ENCODE data around the gene ITGAV.

ITGAV gene

DNA sequence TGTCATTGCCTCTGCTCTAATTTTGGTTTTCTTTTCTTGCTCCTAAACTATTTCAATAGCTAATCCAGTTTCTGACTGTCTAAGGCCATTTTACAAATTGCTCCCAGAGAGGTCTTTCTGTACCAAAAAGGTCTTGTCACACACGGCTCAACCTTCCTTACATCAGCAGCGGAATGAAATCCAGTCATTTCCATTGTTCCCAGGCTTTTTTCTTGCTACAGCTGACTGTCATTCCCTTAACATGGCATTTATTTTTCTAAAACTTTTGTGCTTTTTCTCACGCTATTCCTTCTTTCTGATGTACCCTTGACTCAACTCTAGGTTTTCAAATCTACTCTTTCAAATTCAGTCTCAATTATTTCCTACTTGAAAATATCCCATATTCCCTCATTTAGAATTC is 128.3 kb downstream of the ITGAV start:
- no peak for DNase-seq (ENCODE audit: low spot score)

DNA sequence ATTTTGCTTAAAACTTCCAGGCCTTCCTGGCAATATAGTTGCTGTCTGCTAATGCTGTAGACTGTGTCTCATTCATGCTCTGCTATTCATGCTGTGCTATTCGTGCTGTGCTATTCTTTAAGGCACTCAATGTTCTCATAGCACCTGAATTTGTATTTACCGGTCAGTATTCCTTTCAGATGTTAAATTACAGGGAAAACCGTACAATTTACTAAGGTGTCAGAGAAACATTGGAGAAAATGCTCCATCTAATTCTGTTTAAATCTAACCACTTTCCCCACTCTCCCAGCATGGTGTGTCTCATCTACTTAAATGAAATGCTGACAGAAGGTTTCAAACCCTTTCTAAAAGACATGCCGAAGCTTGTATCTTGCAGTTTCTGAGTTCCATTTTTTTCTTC is 129.0 kb downstream of the ITGAV start:
- no peak for DNase-seq (ENCODE audit: low spot score)

DNA sequence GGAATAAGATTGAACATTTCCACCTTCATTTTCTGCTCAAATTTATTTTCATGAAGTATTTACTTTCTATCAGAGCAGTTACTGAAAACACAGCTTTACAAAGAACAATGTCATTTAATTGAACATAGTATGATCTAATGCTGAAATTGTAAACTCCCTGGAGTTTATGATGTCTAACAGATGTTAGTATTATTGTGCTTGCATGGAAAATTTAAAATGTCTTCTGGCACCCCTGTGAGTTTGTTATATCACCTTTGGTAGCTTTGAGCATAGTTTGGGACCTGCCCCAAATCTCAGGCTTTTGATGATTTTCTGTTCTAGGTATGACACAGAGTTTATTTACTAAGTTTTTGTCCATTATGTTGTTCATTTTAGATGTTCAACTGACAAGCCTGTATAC is 132.1 kb downstream of the ITGAV start:
- DNase-seq (ENCODE audit: low spot score), result no peak

DNA sequence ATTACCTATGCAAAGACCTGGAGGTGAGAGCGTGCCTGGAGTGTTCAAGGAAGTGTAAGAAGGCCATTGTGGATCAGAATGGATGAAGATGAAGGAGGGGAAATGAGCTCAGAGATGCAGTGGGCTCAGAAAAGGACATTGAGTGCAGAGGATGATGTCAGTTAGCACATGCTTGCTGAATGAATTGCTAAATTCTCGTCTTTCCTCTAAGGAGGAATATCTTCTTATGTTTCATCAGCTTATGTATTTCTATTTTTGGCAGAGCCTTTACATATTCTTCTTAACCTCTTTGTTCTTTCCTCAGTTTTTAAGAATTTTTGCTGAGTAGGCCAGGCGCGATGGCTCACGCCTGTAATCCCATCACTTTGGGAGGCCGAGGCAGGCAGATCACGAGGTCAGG is 134.9 kb downstream of the ITGAV start:
- DNase-seq (ENCODE audit: low spot score), result no peak

DNA sequence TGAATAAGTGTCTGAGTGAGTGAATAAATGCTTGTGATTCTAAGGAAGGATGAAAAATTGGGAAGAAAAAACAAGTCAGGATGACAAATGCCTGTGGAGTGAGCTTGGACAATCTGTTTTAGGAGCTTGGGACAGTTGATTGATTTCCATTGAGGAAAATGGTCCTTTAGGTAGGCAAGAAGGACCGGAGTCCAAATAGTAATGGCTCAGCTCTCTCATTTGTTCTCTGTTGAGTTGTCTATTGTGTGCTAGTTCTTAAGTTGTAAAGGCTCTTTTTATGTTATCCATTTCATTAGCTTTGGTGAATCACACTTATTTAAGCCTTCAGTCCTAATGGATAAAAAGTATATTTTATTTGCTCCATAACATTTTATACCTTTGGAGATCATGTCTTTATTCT is 135.9 kb downstream of the ITGAV start:
- no peak for DNase-seq (ENCODE audit: low spot score)

DNA sequence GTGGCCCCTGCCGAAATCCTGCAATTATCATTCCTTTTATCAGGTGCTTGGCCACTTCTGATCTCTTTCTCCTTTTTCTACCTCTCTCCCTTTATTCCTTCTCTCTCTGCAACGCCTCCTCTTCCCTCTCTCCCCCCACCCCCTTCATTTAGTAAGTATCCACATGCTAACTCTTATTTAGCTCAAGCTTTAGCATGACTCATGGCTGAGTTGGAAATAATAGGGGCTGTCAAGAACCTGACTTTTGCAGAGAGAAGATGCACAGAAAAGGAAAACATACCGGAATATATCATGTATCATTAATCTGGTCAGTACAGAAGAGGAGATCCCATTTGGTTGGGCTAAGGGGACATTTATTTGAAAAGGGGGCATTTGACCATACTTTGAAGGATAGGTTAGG is 137.1 kb downstream of the ITGAV start:
- DNase-seq (ENCODE audit: low spot score), result no peak

DNA sequence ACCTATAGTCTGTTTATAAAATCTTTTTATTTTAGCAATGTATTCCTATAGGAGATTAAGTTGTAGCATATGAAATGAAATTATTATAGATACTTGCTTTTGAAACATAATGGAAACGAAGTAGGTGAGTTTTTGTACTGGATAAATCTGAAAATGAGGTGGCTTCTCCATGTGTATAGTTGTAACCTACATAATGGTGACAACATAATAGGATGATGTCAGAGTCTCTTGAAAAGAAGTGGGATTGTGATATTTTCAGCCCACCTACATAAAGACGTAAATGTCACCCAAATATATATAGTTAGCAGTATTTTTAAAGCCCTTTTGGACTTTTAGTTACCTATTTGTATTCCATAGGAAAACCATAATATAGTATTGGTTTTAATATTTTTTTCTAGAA is 138.8 kb downstream of the ITGAV start:
- DNase-seq (ENCODE audit: low spot score), result no peak

Measured in left forelimb (tissue), 1 donor.